ENCODE results near the gene ASB8.
"Not testable (repeated sequence)": the region's sequence is repeated elsewhere in the genome, so short reads cannot be mapped to it uniquely, and the experiment has no call there.

The ASB8 gene

DNA sequence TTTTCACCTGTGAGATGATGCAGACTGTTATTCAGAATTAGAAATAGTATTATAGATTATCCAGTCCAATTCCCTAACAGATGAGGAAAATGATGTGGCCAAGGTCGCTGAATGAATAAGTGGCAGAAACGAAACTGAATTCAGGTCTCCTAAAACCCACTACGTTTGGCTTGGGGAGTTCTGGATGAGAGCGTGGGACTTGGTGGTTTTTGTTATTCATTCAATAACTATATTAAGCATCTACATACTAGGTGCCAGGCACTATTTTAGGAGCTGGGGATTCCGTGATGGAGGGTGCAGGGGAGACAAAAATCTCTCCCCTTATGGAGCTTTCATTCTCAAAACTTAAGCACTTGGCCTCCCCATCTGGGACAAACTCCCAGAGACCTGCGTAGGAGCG lies 25.3 kb upstream of the ASB8 start:
- no peak for DNase-seq

DNA sequence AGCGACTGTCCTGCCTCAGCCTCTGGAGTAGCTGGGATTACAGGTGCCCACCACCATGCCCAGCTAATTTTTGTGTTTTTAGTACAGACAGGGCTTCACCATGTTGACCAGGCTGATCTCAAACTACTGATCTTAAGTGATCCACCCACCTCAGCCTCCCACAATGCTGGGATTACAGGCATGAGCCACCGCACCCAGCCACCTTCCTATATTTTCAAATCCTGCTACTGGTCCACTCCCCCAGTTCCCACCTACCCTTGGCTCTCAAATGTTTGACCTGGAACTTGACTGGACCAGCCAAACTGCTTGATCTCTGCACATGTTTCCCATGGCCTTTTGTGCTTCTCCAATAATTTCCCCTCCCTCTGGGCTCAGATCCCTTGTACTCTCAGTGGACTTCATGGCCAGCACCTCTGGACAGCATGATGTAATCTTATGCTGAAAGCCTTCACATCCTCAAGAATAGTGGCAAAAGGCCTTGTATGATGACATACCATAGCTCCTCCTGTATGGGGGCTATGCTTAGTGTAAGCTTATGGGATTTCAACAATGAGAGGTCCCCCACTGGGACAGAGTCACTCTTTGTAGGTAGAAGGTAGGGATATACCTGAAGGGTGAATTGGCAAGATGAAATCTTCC lies 23.7 kb upstream of the ASB8 start:
- DNase-seq: no peak

DNA sequence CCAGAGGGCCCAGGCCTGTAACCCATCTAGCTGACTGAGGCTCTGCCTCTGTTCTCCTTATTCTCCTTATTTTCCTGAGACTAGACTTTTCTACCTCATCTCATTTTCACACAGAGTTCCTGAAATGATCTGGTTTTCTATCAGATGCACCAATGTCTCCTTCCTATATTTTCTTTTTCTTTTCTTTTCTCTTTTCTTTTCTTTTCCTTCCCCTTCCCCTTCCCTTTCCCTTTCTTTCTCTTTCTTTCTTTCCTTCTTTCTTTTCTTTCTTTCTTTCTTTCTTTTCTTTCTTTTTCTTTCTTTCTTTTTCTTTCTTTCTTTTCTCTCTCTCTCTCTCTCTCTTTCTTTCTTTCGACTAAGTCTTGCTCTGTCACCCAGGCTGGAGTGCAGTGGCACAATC lies 23.1 kb upstream of the ASB8 start:
- DNase-seq: no peak

DNA sequence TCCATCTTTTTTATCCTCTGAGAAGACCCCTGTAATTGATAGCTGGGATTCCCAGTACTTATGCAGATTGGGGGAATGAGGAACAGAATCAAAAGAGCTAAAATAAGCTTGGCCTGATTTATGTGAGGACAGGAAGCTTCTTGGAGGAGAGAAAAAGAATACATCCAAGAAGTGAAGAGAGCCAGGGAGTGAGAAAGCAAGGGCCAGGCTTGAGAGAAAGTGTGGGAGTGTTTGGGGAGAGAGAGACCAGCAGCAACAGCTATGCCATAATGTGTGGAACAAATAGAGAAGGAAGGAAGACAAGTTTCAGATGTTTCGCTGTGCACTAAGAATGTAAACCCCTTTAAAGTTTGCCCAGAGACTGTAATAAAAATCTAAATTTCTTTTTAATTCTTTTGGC lies 22.2 kb upstream of the ASB8 start:
- no peak for DNase-seq

DNA sequence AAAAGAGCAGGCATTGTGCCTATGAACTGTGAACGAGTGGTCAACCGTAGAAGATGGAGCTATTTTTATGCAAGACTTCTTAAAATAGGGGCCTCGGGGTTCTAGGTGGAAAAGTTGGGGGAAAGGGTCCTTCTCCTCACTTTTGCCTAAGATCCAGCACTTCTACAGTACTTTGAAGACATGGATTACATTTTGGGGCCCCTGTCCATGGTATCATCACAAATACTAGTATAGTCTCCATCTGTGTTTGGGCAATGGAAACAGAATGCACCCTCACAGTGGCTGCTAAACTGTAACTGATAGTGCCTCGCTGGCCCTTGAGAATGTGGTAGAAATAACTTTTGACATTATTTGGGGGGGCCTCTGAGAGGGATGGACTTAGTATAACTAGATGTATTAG lies 20.7 kb upstream of the ASB8 start:
- DNase-seq: no peak

DNA sequence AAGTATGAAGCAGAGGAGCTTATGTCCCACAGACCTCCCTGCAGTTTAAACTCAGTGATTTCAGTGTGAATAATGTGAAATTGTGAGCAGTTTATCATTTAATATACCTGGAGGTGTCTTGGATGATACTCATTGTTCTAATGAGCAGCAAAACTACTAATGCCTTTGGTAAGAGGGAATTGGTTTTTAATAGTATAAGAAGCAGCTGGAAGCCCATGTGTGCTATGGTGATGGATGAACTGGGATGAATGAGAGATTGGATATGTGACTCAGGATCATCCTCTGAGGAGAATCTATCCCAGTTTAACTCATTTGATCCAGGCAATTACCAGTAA lies 19.1 kb upstream of the ASB8 start:
- DNase-seq: no peak

DNA sequence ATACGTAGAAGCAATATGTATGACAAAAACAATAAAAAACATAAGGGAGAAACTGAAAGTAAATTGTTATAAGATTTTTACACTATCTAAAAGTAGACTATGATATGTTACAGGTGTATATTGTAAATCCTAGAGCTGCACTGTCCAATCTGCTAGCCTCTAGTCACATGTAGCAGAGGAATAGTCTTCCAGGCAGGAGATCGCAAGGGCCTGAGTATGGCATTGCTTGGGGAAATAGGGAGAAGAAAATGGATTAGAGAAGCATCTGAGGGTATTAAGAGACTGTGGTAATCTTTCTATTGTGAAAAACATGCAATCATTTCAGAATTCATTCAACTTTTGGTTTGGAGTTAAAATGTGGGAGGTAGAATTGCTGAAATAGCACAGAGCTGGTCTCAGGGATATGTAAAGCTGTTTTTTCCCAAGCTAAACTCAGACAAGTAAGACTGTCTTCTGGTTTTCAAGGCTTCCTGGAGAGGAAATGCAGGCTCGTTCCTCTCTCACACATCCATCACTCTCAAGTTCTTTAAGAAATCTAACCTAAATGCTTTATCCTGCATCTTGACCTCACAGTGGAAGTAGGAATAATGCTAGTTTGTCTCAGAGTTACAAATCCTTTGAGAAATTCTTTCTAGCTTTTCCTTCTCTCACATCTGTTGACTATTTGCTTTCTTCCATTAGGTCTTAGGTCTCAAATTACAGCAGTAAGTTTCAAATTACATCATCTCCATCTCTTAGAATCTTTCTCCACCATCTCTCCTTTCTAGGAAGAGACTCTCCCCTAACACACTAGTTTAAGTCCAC lies 18.5 kb upstream of the ASB8 start:
- DNase-seq: no peak

DNA sequence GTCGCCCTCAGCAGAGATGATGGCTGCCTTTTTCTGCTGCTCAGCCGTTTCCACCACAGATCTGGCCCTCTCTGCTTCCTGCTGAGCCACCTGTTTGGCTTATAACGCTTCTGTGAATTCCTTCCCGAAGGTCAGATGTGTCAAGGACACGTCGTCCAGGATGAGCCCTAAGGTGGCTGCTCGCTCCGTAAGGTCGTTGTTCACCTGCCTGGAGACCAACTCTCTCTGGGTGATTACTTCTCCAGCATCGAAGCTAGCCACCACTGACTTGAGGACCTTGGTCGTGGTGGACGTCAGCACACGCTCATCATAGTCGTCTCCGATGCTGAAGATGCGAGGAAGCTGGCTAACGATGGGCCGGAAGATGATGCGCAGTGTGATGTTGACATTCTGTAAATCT lies 11.7 kb upstream of the ASB8 start:
- no peak for DNase-seq

DNA sequence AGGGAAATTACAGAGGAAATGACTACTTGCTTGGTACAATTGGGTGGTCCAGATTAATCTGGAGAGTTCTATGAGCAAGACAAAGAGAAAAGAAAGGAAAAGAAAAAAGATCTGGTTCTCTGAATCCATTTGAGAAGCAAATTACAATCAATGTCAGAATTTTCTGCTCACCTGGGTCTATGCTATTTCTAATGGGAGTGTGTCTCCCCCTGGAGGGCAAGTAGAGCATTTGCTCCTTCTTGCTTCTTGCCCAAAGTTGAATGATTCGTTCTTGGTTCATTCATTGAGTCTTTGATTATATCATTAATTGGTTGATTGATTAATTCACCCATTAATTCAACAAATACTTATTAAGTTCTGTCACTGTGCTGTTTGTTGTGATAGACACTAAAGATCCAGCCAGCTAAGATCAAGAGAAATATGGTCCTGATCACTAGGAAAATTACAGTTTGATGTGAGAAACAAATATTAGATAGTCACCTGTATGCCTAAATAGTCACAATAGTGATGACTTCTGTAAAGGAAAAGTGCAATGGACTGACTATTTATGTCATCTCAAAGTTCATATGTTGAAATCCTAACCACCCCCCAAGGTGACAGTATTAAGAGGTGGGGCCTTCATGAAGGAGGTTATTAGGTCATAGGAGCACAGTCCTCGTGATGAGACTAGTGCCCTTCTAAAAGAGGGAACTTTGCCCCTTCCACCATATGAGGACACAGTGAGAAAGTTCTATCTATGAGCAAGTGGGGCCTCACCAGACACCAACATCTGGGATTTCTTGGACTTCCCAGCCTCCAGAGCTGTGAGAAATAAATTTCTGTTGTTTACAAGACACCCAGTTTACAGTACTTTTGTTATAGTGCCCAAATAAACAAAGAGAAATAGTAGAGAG lies 8.0 kb upstream of the ASB8 start:
- DNase-seq: peak; percentile 19

DNA sequence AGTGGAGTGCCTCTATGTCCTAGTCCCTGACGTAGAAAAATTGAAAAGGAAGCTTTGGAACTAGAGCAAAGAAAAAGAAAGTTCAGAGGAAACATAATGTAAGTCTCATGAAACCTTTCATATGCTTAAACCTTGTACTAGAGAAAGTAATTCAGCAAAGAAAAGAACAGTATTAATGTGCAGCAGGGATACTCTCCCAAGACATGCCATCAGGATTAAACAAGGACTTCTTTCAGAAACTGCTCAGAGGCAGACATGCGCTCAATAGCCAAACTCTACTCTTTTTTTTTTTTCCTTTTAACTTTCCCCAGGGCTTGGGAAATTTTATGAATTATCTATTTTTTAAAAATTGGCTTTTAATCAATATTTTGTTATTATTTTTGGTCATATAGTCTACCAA lies 7.1 kb upstream of the ASB8 start:
- no peak for DNase-seq

DNA sequence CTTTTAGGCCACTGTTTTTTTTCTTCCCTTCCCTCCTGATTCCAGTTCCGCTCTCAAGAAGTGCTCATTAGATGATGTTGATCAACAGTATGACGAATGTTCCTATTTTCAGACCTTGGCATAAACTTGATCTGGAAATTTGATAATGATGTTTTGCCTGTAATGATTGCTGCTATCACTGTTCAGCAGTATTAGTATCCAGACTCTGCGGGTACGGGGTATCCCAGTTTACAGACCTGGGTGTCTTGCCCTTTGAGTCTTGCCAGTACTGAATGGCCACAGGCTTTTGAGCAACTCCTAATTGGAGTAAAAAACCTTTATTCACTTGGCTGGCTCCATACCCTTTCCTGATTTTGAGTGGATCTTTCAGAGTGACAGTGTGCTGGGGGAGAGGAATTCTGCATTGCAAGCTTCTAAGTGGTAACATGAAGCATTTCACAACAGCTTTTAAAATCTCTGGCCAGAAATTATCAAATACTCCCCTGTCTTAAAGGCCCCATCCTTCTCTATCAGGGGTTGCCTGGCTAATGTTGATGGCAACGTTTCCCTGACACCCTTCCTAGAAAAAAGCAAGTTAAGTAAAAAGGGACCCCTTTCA lies 5.9 kb upstream of the ASB8 start:
- no peak for DNase-seq

DNA sequence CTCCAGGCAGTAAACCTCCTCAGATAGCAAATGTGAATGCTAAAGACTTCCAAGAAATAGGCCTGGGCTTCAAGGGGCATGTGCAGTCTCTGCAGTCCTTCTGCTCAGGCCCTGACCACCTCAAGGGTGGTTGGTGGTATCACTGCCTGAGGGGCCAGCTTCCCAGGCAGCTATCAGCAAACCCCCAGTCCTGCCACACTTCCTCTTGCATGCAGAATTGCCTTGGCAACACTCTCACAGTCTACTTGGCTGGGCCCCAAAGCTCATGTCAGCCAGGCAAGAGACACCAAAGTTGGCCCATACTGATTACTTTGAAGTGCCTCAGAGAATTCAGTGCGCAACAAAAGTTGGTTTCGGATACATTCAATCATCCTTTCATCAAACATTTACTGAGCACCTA lies 3.5 kb upstream of the ASB8 start:
- DNase-seq: no peak

DNA sequence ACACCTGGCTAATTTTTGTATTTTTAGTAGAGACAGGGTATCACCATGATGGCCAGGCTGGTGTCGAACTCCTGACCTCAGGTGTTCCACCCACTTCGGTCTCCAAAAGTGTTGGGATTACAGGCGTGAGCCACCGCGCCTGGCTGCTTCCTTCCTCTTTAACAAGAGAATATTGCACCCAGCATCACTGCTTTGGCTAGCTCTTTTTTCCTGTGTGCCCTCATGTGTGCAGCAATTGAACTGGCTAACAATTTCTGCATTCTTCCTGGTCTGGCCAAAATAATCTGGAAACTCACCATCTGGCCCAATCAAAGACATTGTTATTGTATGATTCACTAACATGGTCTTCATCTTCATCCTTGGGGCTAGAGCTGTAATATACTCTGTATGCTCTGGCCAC lies 2.7 kb upstream of the ASB8 start:
- DNase-seq: no peak

DNA sequence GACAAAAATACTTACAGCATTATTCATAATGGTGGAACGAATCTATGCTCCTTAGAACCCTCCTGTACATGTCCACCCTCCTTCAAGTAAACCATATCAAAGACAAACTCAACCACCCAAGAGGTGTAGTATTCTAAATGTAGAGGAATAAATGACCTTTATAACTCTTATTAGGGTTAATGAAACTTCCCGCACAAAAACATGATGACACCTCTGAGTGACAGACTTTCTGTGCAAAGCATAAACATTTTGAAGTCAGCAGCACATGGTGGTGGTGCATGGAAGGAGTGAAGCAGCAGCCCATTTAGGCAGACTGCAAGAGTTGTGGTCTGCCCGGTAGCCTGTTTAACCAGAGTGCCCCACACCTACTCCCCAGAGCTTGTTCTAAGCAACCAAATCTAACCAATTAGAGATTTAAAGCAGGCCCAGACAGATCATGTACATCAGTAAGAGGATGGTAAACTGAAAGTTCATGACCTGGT lies 615 bp upstream of the ASB8 start:
- no peak for DNase-seq

DNA sequence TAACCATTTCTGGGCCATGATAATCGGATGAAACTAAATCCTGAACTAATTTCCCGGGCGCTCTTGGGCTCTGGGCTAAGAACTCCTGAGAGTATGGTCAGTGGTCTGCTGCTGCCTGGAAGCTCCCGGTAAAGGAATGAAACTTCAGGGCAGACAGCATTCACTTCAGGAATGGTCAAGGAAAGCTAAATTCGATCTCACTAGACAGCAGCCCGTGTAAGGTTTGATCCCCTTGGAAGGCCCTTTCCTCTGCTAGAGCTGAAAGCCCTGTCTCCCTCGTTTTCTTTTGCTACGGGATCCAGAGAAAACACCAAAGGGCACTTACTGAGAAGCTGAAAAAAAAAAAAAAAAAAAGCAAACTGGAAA lies 680 bp downstream of the ASB8 start:
- DNase-seq: no peak

DNA sequence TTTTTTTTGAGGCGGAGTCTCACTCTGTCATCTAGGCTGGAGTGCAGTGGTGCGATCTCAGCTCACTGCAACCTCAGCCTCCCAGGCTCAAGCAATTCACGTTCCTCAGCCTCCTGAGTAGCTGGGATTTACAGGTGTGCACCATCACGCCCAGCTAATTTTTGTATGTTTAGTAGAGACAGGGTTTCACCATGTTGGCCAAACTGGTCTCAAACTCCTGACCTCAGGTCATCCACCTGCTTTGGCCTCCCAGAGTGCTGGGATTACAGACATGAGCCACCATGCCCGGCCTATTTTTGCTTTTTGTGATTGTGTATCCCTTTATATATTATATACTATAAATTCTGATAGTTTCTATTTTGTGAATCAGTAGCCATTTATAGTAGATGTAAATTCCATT lies 1.5 kb downstream of the ASB8 start:
- not testable (repeated sequence) for DNase-seq

DNA sequence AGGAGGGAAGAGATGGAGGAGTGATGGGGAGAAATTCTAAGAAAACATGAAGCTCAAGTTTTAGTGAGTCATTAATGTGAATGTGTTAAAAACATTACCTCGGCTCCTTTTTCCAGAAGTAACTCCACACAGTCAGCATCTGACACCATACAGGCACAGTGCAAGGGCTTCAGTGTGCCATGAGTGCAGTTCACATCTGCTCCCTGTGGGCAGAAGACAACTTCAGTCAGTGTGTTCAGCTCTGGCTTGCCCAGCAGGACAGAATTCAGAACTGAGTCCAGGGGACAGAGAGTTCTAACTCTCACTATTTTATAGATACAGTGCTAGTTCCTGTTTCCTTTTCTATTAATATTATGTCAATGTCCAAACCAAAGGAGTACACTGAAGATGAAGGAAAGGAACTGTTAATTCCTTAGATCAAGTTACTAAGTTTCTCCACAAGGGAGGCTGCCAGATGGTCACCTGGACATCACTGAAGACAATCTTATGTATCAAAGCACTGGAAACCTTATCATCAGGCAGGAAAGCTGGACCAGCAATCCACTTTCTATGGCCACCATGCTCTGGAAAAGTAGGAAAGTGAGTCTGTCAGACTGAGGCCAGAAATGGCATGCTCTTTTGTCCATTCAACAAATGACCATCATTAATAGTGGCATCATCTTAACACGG lies 6.1 kb downstream of the ASB8 start:
- DNase-seq: no peak

DNA sequence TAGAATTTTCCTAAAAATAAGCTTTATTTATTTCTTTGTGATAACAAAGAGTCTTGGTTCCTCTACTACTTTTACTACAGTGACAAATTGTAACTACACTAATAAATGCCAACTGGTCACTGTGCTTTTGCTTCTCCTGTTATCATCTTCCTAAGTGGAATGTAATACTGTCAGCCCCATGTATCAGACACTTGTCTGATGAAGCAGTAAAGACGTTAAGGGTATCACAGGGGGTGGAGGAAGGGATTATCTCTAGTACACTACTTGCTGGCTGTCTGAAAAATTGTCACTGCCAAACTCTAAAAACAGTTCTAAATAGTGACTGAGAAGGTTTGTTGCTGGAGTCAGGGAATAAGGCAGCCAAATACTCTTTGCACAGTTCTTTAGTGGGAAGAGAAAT lies 11.3 kb downstream of the ASB8 start:
- DNase-seq: no peak

DNA sequence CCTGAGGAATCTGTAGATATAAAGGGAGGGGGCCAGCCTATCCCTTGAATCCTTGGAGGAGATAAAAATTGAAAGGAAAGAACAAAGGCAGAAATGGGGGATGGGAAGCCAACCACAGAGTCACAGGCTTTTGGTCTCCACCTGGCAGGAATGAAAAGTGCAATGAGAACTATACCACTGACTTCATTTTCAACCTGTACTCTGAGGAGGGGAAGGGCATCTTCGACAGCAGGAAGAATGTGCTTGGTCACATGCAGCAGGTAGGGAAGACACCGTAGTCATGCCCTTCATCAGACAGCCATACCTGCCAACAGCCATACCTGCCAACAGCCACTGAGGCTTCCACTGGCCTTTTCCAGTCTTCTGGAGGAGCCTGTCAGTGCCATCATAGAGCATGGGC lies 13.4 kb downstream of the ASB8 start:
- no peak for DNase-seq

DNA sequence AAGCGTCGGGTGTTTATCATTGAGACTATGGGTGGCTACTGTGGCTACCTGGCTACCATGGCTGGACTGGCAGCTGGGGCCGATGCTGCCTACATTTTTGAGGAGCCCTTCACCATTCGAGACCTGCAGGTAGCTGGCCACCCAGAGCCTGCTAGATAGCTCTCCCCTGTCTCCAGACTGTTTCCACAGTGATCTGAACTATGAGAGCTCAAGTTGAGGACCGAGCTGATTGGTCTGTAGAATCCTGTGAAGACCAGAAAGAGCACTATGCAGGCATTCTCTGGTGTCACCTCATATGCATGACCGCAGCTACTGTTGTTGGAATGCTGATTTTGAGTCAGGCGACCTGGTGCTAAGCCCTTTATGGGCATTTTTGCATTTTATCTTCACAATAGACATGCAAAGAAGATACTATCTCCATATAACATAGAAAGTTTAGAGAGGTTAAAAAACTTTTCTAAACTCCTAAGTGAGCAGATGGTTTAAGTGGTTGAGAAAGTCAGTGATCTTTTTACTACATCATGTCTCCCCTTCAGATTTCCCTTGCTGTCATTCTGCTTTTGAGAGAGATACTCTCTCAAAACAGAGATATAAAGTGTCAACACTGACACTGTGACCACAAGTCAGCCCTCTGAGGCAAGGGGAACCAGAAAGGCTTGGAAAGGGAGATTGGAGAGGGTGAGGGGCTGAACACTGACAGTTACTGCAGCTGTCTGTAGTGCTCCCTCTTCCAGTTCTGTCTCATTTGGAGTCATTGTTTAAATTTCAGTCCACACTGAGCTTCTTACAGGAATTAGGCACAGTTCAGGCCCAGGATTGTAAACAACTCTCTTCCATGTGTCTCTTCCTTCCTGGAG lies 14.3 kb downstream of the ASB8 start:
- no peak for DNase-seq

DNA sequence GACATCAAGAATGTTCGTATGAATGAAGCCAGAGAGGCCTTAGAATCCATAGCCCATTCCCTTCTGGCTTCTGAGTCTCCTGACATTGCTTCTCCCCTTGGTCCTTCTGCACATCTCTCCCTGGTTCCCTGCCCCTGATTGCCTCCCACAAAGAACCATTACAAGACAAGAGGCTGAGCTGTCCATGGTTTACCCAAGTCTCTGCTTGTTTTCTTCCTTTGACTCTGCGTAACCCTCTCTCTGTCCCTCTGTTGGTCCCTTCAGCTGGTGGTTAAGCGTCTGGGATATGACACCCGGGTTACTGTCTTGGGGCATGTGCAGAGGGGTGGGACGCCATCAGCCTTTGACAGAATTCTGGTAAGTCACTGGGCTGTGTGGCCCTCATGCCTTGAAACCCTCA lies 22.3 kb downstream of the ASB8 start:
- no peak for DNase-seq

DNA sequence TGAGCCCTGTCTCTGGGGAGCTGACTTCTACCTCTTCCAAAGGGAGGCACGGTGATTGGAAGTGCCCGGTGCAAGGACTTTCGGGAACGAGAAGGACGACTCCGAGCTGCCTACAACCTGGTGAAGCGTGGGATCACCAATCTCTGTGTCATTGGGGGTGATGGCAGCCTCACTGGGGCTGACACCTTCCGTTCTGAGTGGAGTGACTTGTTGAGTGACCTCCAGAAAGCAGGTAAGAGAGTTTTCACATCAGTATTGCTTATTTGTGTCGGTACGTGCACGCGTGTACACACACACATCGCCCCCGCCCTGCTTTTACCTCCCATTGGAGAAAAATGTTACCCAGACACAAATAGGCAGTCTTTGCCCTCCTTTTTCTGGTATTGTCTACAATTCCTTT lies 24.5 kb downstream of the ASB8 start:
- no peak for DNase-seq
